HG02610 (cell line): Measurements from ENCODE around the gene ADAMTS14.

Experiments used
- ATAC-seq: cut with Tn5 transposase; IDR thresholded peaks from one replicate; pipeline ENCODE4 v1.9.1; 2021; ENCODE audit warnings: mild to moderate bottlenecking, moderate library complexity; ENCODE audit not compliant: unreplicated experiment

Gene ADAMTS14

GRCh38 chr10:70722820-70723424, 50.6 kb downstream of the ADAMTS14 start:
- ATAC-seq = no peak

- no peak for ATAC-seq
These were observed 51.5 kb downstream of the ADAMTS14 start for GRCh38 chr10:70723771-70724170.

- ATAC-seq = no peak
These were observed 54.7 kb downstream of the ADAMTS14 start for GRCh38 chr10:70726909-70727495.

- no peak for ATAC-seq
These were observed 56.0 kb downstream of the ADAMTS14 start for GRCh38 chr10:70728328-70728727.

GRCh38 chr10:70729763-70730357, 57.6 kb downstream of the ADAMTS14 start:
- no peak for ATAC-seq

- ATAC-seq = no peak
These were observed 58.6 kb downstream of the ADAMTS14 start for GRCh38 chr10:70730955-70731354.

GRCh38 chr10:70732569-70732968, 60.3 kb downstream of the ADAMTS14 start:
- ATAC-seq = no peak

- no peak for ATAC-seq
These were observed 60.7 kb downstream of the ADAMTS14 start for GRCh38 chr10:70733051-70733450.

- ATAC-seq = no peak
These were observed 62.9 kb downstream of the ADAMTS14 start for GRCh38 chr10:70735161-70735560.

- ATAC-seq = no peak
These were observed 64.2 kb downstream of the ADAMTS14 start for GRCh38 chr10:70736525-70736924.

- no peak for ATAC-seq
These were observed 64.9 kb downstream of the ADAMTS14 start for GRCh38 chr10:70737250-70737649.

GRCh38 chr10:70738006-70738760, 65.9 kb downstream of the ADAMTS14 start:
- no peak for ATAC-seq

GRCh38 chr10:70738761-70739121, 66.4 kb downstream of the ADAMTS14 start:
- ATAC-seq = no peak

- ATAC-seq = no peak
These were observed 68.3 kb downstream of the ADAMTS14 start for GRCh38 chr10:70740406-70741288.

- ATAC-seq = no peak
These were observed 70.5 kb downstream of the ADAMTS14 start for GRCh38 chr10:70742537-70743429.

GRCh38 chr10:70743430-70743788, 71.1 kb downstream of the ADAMTS14 start:
- ATAC-seq = no peak

GRCh38 chr10:70743879-70744278, 71.6 kb downstream of the ADAMTS14 start:
- no peak for ATAC-seq

GRCh38 chr10:70744617-70745143, 72.4 kb downstream of the ADAMTS14 start:
- ATAC-seq = no peak

- no peak for ATAC-seq
These were observed 73.2 kb downstream of the ADAMTS14 start for GRCh38 chr10:70745555-70745954.
